ENCODE measurements around the gene GHR. TPM values are rescaled to one million over a fixed set of nuclear protein-coding genes. Genes with fewer than 3 reads are reported as not detected.

GHR gene
- polyA plus RNA-seq: 1.1 to 2.0 TPM (median 1.8 TPM) in 3 replicates
- polyA plus RNA-seq (2011; ENCODE audit: low read depth): 1.1 TPM
- 1.2 and 1.9 TPM in 2 replicates for polyA plus RNA-seq (2011; cell fraction: cytosol; rRNA removed)
- polyA plus RNA-seq (2011; cell fraction: nucleus; rRNA removed): 1.9 and 2.2 TPM in 2 replicates
- 0.72 and 0.87 TPM in 2 replicates for polyA plus RNA-seq (2012; ENCODE audit: low replicate concordance)
- 0.43 to 4.8 TPM (median 3.5 TPM) in 3 replicates for polyA minus RNA-seq
- polyA minus RNA-seq (2011; cell fraction: cytosol; rRNA and poly(A)+ RNA removed): 4.0 TPM
- polyA minus RNA-seq (2011; cell fraction: nucleus; rRNA and poly(A)+ RNA removed): 1.7 and 5.2 TPM in 2 replicates

DNA sequence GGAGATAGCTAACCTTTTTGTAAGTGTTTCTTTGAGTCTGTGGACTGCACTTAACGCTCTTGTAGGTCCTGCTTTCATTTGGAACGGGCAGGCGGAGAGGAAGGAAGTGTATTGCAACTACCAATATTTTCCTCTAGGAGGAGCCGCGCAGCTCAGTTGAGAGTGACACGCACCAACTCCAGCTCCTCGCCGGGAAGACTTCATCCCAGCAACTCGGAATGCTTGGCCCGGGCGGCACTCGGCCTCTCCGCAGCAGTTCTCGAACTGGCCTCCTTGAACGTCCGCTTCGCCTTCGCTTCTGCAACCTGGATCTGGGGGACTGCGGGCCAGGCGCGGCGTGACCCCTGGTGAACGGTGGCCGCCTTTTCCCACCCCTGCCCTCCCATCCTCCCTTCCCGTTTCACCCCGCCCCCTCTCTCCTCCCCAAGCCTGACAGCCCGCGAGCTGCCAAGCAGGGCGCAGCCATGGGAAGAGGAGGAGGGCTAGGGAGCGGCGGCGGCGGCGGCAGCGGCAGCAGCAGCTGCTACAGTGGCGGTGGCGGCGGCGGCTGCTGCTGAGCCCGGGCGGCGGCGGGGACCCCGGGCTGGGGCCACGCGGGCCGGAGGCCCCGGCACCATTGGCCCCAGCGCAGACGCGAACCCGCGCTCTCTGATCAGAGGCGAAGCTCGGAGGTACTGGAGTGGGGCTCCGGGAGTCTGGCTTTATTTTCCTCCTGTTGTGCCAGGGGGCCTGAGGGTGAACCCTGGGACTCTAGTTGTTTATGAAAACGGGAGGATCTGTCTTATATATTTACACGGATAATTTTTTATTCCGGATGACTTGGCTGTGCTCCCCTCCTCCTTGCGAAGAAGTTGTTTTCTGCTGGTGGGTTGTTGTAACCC is at the start of gene GHR:
GHR (plus strand) TSS at position 155 of the 881 bp plus-strand sequence. CDS start 142,436 bp downstream, outside the sequence.
- peak within 1 kb of the TSS; percentile 99 for H2AFZ ChIP-seq (ENCODE audit: control insufficient read depth, low read length)
- peaks cover 2% of the 10 kb centered on the region for H3K27me3 ChIP-seq (ENCODE audit: control insufficient read depth, extremely low read depth, insufficient read depth, low read length)
- FAIRE-seq: peak; percentile 73
- no peaks in the 10 kb centered on the region for H3K79me2 ChIP-seq (ENCODE audit: control insufficient read depth, insufficient read depth, low read length)
- H3K36me3 ChIP-seq (ENCODE audit: control insufficient read depth in 2 of 2, extremely low read depth in 1 of 2, insufficient read depth in 2 of 2, low read length in 2 of 2): no peaks in the 10 kb centered on the region
- H3K4me2 ChIP-seq (ENCODE audit: control insufficient read depth, extremely low read depth, insufficient read depth, low read depth, low read length): peak within 1 kb of the TSS; percentile 96
- peak within 1 kb of the TSS; percentile 41 for H3K9ac ChIP-seq (ENCODE audit: control insufficient read depth, extremely low read depth, insufficient read depth, low read length)
- H3K27ac ChIP-seq (ENCODE audit: control insufficient read depth, insufficient read depth, low read length): no peak within 1 kb of the TSS
- no peaks in the 10 kb centered on the region for H3K9me1 ChIP-seq (ENCODE audit: control insufficient read depth, extremely low read depth, insufficient read depth, low read length)
- H3K4me3 ChIP-seq (ENCODE audit: control insufficient read depth in 2 of 3, extremely low read depth in 1 of 3, insufficient read depth in 2 of 3, low read depth in 1 of 3, low read length in 3 of 3): peak within 1 kb of the TSS; percentile 57 to 74 (median 66)
- dilution Hi-C loops (cut with MboI; ENCODE audit: extremely low pct_ligation_motif_present, low sequenced_read_pairs): no loop called here
- H3K4me1 ChIP-seq (ENCODE audit: control insufficient read depth, extremely low read depth, insufficient read depth, low read length): peaks cover 7% of the 10 kb centered on the region
- H3K9me3 ChIP-seq (ENCODE audit: control insufficient read depth, low read depth, low read length): no peaks in the 10 kb centered on the region
- no peaks in the 10 kb centered on the region for H4K20me1 ChIP-seq (ENCODE audit: control insufficient read depth, extremely low read depth, insufficient read depth, low read length)
- peak; percentile 25 for DNase-seq (ENCODE audit: low read depth, low spot score)
- TF ChIP-seq, protein P1, sequence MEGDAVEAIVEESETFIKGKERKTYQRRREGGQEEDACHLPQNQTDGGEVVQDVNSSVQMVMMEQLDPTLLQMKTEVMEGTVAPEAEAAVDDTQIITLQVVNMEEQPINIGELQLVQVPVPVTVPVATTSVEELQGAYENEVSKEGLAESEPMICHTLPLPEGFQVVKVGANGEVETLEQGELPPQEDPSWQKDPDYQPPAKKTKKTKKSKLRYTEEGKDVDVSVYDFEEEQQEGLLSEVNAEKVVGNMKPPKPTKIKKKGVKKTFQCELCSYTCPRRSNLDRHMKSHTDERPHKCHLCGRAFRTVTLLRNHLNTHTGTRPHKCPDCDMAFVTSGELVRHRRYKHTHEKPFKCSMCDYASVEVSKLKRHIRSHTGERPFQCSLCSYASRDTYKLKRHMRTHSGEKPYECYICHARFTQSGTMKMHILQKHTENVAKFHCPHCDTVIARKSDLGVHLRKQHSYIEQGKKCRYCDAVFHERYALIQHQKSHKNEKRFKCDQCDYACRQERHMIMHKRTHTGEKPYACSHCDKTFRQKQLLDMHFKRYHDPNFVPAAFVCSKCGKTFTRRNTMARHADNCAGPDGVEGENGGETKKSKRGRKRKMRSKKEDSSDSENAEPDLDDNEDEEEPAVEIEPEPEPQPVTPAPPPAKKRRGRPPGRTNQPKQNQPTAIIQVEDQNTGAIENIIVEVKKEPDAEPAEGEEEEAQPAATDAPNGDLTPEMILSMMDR (optimal IDR thresholded peaks at IDR 0.05 in 1 of 3, IDR thresholded peaks at IDR 0.05 in 1 of 3, conservative IDR thresholded peaks at IDR 0.05 in 1 of 3; ENCODE audit: extremely low read depth in 1 of 3, insufficient read depth in 2 of 3, low read length in 3 of 3): peak; percentile 79 to 86 (median 84)
- TF ChIP-seq EZH2 (IDR thresholded peaks at IDR 0.05; ENCODE audit: low read length): no peak

DNA sequence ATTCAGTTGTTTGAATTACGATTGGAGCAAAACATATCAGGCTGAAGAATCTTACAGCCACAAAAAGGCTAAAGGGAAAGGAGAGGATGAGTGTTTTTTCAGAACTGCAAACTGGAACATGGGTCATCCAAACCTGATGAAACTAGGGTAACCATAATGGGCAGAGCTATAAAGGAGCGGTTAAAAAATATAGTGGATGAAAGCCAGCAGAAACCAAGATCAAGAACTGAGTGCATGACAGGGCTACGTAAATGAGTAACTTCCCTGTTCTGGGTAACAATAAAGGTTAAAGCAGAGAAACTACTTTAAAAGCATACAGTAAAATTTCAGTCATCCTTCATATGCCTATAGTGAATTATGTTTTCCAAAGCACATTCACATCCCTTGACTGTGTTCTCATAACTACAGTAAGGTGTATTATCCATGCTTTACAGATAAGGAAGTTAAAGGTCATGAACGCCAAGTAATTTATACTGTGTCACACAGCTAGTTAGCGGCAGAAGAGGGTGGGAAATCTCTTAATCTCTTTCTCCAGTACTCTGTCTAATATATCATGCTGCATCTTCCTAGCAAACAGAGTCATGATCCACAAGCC is 48.5 kb upstream of the GHR start:
- no peaks in the 10 kb centered on the region for H4K20me1 ChIP-seq (ENCODE audit: control insufficient read depth, extremely low read depth, insufficient read depth, low read length)
- H3K27ac ChIP-seq (ENCODE audit: control insufficient read depth, insufficient read depth, low read length): no peak overlapping the region
- no peak overlapping the region for H3K4me2 ChIP-seq (ENCODE audit: control insufficient read depth, extremely low read depth, insufficient read depth, low read depth, low read length)
- TF ChIP-seq EZH2 (IDR thresholded peaks at IDR 0.05; ENCODE audit: low read length): no peak
- TF ChIP-seq, protein P1 (optimal IDR thresholded peaks at IDR 0.05 in 1 of 3, IDR thresholded peaks at IDR 0.05 in 1 of 3, conservative IDR thresholded peaks at IDR 0.05 in 1 of 3; ENCODE audit: extremely low read depth in 1 of 3, insufficient read depth in 2 of 3, low read length in 3 of 3): no peak
- no peak overlapping the region for H2AFZ ChIP-seq (ENCODE audit: control insufficient read depth, low read length)
- no peaks in the 10 kb centered on the region for H3K9me3 ChIP-seq (ENCODE audit: control insufficient read depth, low read depth, low read length)
- no peak overlapping the region for H3K4me3 ChIP-seq (ENCODE audit: control insufficient read depth in 2 of 3, extremely low read depth in 1 of 3, insufficient read depth in 2 of 3, low read depth in 1 of 3, low read length in 3 of 3)
- H3K4me1 ChIP-seq (ENCODE audit: control insufficient read depth, extremely low read depth, insufficient read depth, low read length): no peaks in the 10 kb centered on the region
- H3K27me3 ChIP-seq (ENCODE audit: control insufficient read depth, extremely low read depth, insufficient read depth, low read length): no peaks in the 10 kb centered on the region
- no peak overlapping the region for H3K9ac ChIP-seq (ENCODE audit: control insufficient read depth, extremely low read depth, insufficient read depth, low read length)
- FAIRE-seq (no peak), DNase-seq (ENCODE audit: low read depth, low spot score) (no peak)
- H3K9me1 ChIP-seq (ENCODE audit: control insufficient read depth, extremely low read depth, insufficient read depth, low read length): no peaks in the 10 kb centered on the region
- no peaks in the 10 kb centered on the region for H3K79me2 ChIP-seq (ENCODE audit: control insufficient read depth, insufficient read depth, low read length)
- no peaks in the 10 kb centered on the region for H3K36me3 ChIP-seq (ENCODE audit: control insufficient read depth in 2 of 2, extremely low read depth in 1 of 2, insufficient read depth in 2 of 2, low read length in 2 of 2)
- dilution Hi-C loops (cut with MboI; ENCODE audit: extremely low pct_ligation_motif_present, low sequenced_read_pairs): no loop called here
